ENCODE data around the gene UGP2. TPM values are rescaled to one million over a fixed set of nuclear protein-coding genes. Genes with fewer than 3 reads are reported as not detected.

Gene UGP2
- total RNA-seq, 4 donors from 2014 or later: 80.8 to 137 (median 103) TPM

GRCh38 chr2:63888490-63889402, 47.0 kb downstream of the UGP2 start:
- H3K4me3 ChIP-seq: no peak overlapping the region
- no peaks in the 10 kb centered on the region for H3K9me3 ChIP-seq
- TF ChIP-seq POLR2A (IDR thresholded peaks at IDR 0.05): no peak
- TF ChIP-seq CTCF (IDR thresholded peaks at IDR 0.05): peak; percentile 43 to 63 (median 53)
- TF ChIP-seq EP300 (IDR thresholded peaks at IDR 0.05): peak in 1 of 2 donors; percentile 15
- H3K27me3 ChIP-seq: no peaks in the 10 kb centered on the region
- DNase-seq (ENCODE audit: low spot score in 2 of 2): peak in 1 of 2 donors; percentile 56
- peaks cover 0 to 7% (median 2%) of the 10 kb centered on the region in 4 donors for H3K4me1 ChIP-seq
- no peak overlapping the region for H3K27ac ChIP-seq
- 89 to 90% methylated on average over 6 of the region's 6 CpGs for WGBS, 2 donors
- peaks cover 0 to 79% (median 9%) of the 10 kb centered on the region in 3 donors for H3K36me3 ChIP-seq

GRCh38 chr2:63890678-63891077, 49.0 kb downstream of the UGP2 start:
- no peak overlapping the region for H3K27ac ChIP-seq
- H3K36me3 ChIP-seq: peaks cover 0 to 78% (median 9%) of the 10 kb centered on the region in 3 donors
- WGBS, 2 donors: 92 to 94% methylated on average over 2 of the region's 2 CpGs
- H3K4me3 ChIP-seq: no peak overlapping the region
- H3K27me3 ChIP-seq: no peaks in the 10 kb centered on the region
- no peak for TF ChIP-seq EP300 (IDR thresholded peaks at IDR 0.05)
- no peak for DNase-seq (ENCODE audit: low spot score in 2 of 2)
- H3K4me1 ChIP-seq: peaks cover 0 to 7% (median 2%) of the 10 kb centered on the region in 4 donors
- H3K9me3 ChIP-seq: no peaks in the 10 kb centered on the region

GRCh38 chr2:63891488-63892030, 49.9 kb downstream of the UGP2 start:
- H3K27ac ChIP-seq: peak overlapping the region in 1 of 4 donors; percentile 4
- no peaks in the 10 kb centered on the region for H3K9me3 ChIP-seq
- TF ChIP-seq CTCF (IDR thresholded peaks at IDR 0.05): no peak
- no peak for TF ChIP-seq POLR2A (IDR thresholded peaks at IDR 0.05)
- no peak for TF ChIP-seq EP300 (IDR thresholded peaks at IDR 0.05)
- H3K4me1 ChIP-seq: peaks cover 0 to 7% (median 2%) of the 10 kb centered on the region in 4 donors
- no peak for DNase-seq (ENCODE audit: low spot score in 2 of 2)
- H3K4me3 ChIP-seq: no peak overlapping the region
- WGBS, 2 donors: 49 to 50% methylated on average over 1 of the region's 1 CpG
- H3K36me3 ChIP-seq: peaks cover 0 to 77% (median 9%) of the 10 kb centered on the region in 3 donors
- H3K27me3 ChIP-seq: no peaks in the 10 kb centered on the region

- no peak for DNase-seq (ENCODE audit: low spot score in 2 of 2)
- 67 to 77% methylated on average over 2 of the region's 2 CpGs for WGBS, 2 donors
- Histone ChIP-seq H3K4me1 (peaks cover 0 to 7% (median 2%) of the 10 kb centered on the region in 4 donors), H3K9me3 (no peaks in the 10 kb centered on the region), H3K4me3 (no peak overlapping the region), H3K27me3 (no peaks in the 10 kb centered on the region), H3K36me3 (peaks cover 0 to 77% (median 0%) of the 10 kb centered on the region in 3 donors), H3K27ac (no peak overlapping the region)
- TF ChIP-seq POLR2A (IDR thresholded peaks at IDR 0.05): no peak
- TF ChIP-seq EP300 (IDR thresholded peaks at IDR 0.05): no peak
- no peak for TF ChIP-seq CTCF (IDR thresholded peaks at IDR 0.05)
These were observed 51.5 kb downstream of the UGP2 start for GRCh38 chr2:63893163-63893562.

- TF ChIP-seq EP300 (IDR thresholded peaks at IDR 0.05) (no peak), POLR2A (IDR thresholded peaks at IDR 0.05) (no peak), CTCF (IDR thresholded peaks at IDR 0.05) (no peak)
- H3K27me3 ChIP-seq: no peaks in the 10 kb centered on the region
- H3K4me3 ChIP-seq: no peak overlapping the region
- H3K36me3 ChIP-seq: peaks cover 0 to 79% (median 0%) of the 10 kb centered on the region in 3 donors
- peaks cover 0 to 7% (median 2%) of the 10 kb centered on the region in 4 donors for H3K4me1 ChIP-seq
- no peak for DNase-seq (ENCODE audit: low spot score in 2 of 2)
- no peaks in the 10 kb centered on the region for H3K9me3 ChIP-seq
- no peak overlapping the region for H3K27ac ChIP-seq
- 100% methylated on average over 1 of the region's 1 CpG for WGBS, 2 donors
These were observed 52.5 kb downstream of the UGP2 start for GRCh38 chr2:63894167-63894566.

Measured in tibial nerve (tissue), 4 donors.